Measurements from ENCODE around the gene ADAT2.

Gene ADAT2

DNA sequence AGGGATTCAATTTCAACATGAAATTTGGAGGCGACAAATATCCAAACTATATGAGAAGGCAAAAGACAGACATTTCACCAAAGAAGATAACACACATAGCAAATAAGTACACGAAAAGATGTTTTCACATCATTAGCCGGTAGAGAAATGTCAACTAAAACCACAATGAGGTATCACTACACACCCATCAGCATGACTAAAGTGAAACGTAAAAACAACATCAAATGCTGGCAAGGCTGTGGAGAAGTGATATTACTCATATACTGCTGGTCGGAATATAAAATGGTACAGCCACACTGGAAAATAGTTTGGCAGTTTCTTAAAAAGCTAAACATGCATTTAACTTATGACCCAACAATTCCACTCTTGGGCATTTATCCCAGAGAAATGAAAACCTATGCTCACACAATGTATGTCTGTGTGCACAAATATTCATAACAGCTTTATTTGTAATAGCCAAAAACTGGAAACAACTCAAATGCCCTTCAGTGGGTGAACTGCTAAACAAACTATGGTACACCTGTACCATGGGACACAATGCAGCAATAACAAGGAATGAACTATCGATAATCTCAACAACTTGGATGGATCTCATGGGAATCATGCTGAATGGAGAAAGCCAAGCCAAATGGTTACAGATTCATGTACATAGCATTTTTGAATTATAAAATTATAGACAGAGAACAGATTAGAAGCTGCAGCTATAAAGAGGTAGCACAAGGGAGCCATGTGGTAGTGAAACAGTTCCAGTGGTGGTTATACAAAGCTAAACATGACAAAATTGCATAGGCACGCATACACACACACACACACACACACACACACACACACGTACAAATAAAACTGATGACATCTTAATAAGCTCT, 8.6 kb downstream of the ADAT2 start:
- DNase-seq (ENCODE audit: low spot score): no peak

DNA sequence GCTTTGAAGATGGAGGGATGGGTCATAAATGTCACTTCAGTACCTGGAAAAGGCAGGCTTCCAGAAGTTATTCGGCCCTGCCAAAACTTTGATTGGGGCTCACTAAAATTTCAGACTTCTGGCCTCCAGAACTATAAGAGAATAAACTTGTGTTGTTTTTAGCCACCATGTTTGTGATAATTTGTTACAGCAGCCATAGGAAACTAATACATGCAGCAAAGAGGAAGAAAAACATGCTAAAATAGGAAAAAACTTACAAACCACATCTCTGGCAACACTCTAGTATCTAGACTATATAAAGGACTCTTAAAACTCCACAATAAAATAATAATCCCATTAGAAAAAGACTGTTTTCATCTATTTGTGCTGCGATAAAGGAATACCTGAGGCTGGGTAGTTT, 9.5 kb downstream of the ADAT2 start:
- no peak for DNase-seq (ENCODE audit: low spot score)

DNA sequence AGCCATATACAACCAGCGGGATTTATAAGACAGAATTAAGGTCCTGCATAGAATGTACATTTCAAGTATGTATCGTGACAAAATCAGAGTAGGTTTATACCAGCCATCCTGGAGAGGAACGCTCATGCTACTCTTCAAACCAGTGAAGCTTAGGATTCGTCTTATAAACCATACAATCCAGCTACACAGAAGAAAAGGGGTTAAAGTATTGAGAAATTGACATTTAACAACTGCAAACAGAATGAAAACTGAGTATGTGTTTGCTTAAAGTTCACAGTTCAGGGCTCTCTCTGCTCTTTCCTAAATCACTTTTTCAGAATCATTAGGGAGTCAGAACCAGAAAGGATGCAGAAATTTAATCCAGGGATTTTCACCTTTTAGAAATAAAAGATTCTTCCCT, 17.9 kb downstream of the ADAT2 start:
- no peak for DNase-seq (ENCODE audit: low spot score)

DNA sequence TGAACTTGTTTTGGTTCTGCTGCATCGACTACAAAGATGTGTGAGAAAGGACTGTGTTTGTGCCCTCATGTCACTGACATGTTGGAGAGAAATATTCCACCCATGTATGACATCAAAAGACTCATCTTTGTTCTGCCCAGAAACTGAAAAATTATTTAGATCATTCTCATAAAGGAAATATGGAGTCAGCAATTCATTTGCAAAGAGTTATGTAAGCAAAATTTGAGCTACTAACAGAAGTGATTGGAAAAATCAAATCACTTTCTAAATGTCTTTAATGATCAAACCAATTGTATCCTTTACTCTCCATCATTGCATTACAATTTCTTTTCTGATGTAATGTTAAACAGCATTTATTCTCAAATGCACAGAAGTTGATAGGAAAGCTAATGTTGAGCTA, 19.3 kb downstream of the ADAT2 start:
- DNase-seq (ENCODE audit: low spot score): no peak

DNA sequence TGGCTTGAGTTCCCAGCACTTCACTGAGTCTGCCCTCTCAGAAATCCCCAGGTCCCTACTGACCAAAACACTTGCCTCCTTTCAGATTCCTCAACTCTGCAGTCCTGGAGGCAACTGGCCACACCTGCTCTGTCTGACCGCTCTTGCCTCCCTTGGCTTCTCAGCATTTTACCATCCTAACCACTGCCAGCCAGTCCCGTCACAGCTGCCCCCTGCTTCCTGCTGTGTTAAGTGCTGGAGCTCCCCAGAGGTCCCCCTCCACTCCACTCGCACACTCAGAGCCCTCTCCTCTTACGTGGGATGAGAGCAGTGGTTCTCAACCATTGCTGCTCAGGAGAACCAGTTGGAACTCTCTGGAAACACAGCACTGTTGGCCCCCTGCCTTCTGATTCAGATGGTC, 20.5 kb downstream of the ADAT2 start:
- DNase-seq (ENCODE audit: low spot score): no peak

DNA sequence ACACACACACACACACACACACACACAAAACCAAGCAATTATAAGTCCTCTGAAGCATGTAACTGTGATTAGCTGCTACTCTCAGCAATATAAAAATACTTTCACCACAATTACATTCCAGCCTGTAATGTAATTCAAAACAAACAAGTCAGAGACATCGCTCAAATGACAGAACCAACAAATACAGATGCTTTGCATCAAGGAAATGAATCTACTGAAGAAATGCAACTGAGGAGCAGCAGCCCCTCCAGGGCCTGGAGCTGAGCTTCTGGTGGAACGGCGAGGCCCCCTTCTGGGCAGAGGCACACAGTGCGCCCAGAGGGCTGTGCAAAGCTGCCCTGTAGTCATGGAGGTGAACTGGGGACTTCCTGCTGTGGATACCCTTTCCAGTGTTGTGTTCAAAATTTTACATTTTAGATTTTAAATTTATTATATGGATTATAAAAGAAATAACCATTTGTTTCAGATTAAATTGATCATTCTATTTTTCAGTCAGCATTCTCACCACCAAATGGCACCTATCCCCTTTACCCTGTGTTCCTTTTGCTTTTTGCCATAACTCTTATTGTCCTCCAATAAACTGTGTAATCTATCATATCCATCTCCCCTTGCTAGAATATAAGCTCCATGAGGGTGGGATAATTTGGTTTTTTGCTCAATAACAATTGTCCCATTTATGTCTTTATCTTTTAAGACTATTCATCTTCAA, 23.2 kb downstream of the ADAT2 start:
- peak; percentile 76 for DNase-seq (ENCODE audit: low spot score)

DNA sequence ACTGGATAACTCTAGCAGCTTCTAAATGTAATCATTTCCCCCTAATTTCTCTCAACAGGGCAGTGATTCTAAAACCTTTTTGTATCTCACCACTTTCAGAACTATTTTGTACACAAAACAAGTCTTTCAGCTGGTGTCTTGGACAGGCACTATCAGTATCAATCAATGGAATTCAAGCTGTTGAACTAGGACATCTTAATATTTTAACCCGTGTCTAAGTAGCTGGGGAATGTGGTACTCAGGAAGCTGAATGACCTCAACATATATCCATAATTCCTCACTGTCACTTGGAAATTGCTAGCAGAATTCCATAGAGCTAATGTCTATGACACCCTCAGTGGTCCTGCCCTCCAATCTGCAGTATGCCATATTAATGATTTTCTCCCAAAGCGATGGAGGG, 24.5 kb downstream of the ADAT2 start:
- DNase-seq (ENCODE audit: low spot score): no peak

DNA sequence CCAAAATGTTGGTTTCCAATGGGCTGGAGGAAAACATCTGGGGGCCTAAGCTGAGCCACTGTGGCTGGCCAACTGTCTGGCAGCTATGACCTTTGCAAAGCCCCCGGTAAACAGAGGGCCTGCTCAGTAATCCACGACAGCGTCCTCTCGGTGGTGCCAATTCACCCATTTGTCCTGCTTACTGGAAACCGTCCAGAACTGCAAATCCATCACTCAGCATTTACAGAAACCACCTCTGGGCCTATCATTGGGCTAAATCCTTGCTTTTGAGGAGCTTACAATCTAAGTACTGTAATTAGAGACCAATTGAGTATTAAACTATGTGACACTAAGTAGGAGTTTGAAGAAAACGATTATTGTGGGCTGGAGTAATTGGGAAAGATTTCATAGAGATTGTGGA, 31.0 kb downstream of the ADAT2 start:
- no peak for DNase-seq (ENCODE audit: low spot score)

DNA sequence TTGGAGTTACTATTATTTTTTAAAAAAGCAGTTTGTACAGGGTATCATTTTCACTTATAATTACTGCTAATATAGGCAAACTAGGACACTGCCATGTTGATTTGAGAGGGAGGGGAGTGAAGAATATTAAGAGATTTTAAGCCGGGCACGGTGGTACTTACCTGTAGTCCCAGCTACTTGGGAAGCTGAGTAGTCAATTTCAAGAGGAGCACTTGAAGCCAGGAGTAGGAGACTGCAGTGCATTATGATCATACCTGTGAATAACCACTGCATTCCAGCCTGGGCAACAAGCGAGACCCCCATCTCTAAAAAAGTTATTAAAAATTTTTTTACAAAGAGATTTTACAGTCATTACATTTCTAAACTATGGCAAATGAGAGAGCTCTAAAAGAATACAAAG, 35.7 kb downstream of the ADAT2 start:
- no peak for DNase-seq (ENCODE audit: low spot score)

DNA sequence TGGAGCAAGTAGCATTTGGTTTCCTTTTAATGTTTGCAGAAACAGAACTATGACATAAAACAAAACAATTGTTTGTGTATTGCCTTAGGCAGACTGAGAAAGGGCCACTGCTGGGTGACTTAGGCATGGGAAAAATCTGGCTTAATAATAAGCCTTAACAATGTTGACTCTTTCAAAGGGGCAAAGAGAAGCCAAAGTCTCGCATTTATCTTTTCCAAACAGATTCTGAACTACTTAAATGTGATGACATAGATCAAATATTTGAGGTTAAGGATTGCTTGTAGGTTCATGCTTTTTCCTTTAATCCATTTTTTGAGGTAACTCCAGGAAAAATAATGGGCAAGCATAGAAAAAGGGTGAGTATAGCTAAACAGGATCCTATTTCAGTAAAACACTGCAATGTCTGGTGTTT, 39.6 kb downstream of the ADAT2 start:
- peak; percentile 48 for DNase-seq (ENCODE audit: low spot score)

DNA sequence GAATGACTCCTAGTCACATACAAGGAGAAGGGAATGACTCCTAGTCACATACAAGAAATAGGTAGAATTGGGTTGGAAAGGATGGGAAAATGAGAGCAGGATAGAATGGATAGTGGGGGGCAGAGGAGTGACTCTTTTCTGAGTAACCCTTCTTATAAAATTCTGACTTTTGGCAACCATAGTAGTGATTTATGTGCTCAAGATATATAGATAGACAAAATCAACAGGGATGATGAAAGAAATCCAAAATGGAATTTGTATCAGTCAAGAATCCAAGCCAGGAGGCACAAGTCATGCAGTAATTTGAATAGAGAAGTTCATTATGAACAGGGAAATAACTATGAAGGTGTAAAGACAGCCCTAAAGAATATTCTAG, 41.7 kb downstream of the ADAT2 start:
- DNase-seq (ENCODE audit: low spot score): no peak

DNA sequence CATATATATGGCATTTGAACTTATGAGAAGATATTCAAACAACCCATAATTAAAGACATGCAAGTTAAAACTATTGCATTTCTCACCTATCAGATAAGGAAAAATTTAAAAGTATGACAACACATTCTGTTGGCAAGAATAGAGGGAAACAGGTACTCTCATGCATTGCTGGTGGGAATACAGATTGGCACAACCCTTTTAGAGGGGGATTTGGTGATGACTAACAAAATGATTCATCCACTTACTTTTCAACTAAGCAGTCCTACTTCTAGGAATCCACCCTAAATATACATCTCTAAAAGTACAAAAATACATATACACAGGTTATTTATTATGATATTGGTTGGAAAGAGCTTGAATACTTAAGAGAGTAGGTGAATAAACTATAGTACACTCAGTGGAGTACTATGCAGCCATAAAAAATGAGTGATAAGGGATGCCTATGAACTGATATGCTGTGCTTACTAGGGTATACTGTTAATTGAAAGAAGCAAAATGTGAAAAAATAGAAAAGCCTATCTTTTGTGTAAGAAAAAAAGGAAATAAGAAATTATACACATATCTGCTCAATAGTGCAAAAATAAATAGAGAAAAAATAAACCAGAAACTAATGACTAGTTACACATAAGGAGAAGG, 42.2 kb downstream of the ADAT2 start:
- no peak for DNase-seq (ENCODE audit: low spot score)

DNA sequence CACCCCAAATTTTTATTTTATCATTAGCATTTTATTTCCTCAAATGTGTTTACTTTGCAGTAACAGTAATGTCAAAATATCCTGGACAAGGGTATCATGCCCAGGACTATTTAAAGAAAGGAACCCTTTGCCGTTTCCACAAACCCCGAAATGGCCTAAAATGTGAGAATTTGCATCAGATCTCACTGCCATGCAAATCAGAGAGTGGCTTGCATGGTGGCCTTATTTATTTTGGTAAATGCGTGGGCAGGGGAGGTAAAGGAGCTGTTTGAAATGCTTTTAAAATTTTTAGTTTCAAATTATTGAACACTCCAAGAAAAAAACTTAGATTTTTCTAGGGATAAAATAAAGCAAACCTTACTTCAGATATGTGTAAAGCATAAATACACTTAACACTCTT, 43.8 kb downstream of the ADAT2 start:
- no peak for DNase-seq (ENCODE audit: low spot score)

DNA sequence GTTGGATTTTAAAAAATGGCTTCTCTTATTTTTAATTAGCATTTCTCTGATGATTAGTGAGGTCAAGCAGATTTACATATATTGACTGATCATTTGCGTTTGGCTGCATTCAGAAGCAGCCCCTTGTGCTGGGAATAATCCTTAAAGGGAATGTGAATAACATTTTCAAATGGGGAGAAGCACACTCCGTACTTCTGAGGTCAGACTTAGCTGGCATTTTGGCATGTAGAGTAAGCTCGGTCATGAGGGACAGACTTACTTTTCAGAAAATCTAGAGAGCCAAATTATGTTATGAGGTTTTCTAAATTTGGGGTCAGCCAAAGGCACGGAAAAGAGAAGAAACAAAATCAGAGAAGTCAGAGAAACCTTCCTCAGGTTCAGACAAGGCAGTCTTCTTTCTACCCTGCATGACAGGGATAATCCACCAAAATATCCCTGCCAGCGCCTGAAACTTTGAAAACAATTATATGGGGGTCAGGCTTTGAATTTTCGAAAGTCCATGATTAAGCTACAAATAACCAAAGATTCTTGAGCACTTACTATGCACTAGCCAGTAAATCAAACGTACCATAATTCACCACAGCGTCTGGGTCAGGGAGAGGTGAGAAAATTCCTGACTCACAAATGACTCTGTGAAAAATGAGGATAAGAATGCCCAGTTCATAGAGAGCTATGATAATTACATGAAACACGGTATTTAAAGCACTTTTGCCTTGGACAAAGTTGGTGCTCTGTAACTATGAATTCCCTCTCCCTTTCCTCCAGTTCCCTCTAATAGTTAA, 44.9 kb downstream of the ADAT2 start:
- no peak for DNase-seq (ENCODE audit: low spot score)

DNA sequence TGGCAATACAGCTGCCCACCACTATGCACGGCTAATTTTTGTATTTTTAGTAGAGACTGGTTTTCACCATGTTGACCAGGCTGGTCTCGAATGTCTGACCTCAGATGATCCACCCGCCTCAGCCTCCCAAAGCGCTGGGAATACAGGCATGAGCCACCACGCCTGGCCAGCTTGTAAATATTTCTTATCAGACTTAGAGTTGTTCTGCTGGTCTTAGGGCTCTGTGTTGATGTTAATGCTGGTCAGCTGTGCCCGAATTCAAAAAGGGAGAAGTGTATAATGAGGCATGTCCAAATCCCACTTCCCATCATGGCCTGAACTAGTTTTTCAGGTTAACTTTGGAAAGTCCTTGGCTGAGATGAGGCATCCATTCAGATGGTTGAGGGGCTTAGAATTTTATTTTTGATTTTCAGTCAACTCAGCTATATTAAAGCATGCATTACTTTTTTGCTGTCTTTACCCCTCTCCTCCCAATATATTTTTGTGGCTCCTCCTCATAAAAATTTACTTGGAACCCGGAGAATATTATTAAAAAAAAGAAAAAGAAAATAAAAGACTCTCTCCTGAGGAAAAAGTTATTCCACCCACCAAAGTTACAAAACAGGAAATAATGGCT, 47.7 kb downstream of the ADAT2 start:
- DNase-seq (ENCODE audit: low spot score): no peak

DNA sequence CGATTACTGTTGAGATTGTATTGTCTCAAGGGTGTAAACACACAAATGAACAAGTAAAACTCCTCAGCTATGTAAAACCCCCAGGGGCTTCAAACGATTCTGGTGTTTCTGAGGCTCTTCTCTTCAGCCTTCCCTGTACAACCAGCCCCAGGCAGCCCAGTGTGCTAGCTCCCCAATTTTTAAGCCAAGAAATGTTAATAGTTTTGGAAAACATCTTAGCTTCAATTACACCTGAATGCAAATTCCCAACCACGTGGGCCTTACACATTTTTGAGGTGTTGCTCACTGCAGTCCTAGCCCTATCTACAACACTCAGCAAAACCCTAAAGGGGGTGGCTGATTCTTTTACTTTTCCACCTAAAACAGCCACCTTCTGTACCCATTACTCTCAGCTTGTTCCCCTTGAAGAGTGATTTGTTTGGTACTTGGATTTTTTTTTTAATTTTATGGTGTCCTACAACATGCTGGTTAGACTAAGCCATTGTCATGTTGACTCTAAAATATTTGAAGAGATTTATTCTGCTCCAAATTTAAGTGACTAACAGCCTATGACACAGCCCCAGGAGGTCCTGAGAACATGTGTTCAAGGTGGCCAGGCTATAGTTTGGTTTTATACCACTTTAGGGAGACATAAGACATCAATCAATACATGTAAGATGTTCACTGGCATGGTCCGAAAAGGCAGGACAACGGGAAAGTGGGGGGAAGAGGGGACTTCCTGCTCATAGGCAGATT, 48.7 kb downstream of the ADAT2 start:
- DNase-seq (ENCODE audit: low spot score): no peak

DNA sequence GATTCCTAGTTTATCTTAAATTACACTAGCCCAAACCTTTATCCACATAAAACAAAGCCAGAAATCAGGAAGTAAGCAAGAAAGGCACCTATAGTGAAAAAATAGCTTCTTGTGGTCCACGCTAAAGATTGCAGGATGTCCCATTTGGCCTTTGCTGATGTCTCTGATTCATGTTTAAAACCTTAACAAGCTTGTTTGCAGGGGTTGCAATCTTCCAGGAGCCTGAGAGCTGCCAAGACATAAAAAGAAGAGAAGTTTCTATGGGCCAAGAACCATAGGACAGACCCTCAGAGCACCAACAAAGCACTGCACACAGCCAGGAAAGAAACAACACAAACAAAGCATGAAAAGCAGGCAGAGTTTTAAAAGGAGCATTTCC, 49.4 kb downstream of the ADAT2 start:
- DNase-seq (ENCODE audit: low spot score): no peak

DNA sequence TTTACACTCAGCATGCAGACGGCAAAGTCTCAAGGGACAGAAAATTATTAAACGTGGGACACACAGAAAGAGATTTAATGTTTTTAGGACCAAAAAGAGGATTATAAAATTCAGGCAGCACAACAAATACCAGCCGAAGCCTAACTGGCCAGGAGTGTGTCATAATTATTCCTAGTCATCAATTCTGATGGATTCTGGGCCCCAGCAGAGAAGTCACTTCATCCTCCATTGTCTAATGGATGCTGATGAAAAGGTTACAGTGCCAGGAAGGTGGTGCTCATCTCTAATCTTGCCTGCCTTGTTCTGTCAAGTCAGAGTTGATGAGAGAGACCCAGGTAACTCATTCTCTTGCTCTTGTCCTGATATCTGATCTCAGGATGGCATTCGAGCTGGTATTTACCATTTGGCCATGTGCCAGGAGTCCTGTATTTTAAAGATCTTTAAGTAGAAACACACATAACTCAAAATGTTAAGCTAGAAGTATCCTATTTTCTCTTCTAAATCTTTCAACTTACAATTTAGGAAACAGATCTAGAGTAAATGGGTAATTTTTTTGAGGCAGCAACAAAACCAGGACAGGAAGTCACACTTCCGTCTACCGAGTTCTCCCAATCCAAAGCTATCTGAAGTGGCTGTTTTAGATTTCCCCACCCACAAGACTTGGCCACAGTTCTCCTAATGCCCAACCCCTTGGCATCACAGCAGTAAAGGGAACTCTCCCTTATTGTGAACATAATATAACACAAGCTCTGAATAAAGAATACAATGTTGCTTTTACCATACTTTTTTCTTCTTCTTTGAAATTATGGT, 50.0 kb downstream of the ADAT2 start:
- DNase-seq (ENCODE audit: low spot score): no peak

DNA sequence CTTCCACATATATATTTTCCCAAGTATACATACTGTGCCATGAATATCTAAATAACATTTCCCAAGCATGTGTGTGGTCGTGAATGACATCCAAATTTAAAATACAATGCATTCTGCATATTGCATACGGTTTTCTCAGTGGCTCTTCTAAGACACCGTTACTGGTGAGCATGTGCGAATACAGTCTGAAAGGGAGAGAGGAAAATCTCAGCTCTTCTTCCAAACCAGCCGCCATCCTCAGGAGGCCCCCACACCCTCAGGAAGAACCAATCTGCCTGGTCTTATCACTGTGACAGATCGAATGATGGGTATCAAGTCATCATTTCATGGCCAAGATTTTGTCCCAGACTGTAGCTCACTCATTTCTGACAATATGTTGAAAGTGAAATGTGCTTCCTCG, 50.7 kb downstream of the ADAT2 start:
- DNase-seq (ENCODE audit: low spot score): no peak

DNA sequence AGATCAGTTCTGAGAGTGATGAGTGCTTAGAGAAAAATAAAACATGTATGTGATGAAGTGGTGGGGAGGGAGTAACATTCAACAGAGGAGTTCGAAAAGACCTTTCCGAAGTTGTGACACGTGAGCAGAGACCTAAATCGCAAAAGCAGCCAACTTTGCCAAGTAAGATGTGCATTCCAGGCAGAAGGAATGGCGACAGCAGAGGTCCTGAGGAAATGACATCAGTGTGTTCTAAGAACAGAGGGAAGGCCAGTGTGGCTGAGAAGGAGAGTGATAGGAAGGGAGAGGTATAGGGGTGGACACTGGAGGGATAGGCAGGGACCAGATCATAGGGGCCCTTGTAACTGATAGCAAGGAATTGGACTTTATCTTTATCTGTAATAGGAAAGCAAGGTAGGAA, 51.3 kb downstream of the ADAT2 start:
- no peak for DNase-seq (ENCODE audit: low spot score)

Measured in HuH-7 (cell line).